Type B pancreatic cell (in vitro differentiated cells): ENCODE results near the gene SAP30. TPM values are rescaled to one million over a fixed set of nuclear protein-coding genes. Genes with fewer than 3 reads are reported as not detected.

Experiments
- DNase-seq: peaks from one replicate; pipeline ENCODE4 v3.0.0; 2021; ENCODE audit warnings: mixed read lengths; ENCODE audit not compliant: unreplicated experiment; ENCODE audit errors: extremely low spot score
- H3K27ac Mint-ChIP-seq: 2 replicates; pipeline ENCODE4 v1.8.0; 2021; ENCODE audit warnings: mild to moderate bottlenecking, mixed read lengths
- H3K27me3 Mint-ChIP-seq: 2 replicates; pipeline ENCODE4 v1.8.0; 2021; ENCODE audit warnings: mixed read lengths
- H3K36me3 Mint-ChIP-seq: 2 replicates; pipeline ENCODE4 v1.8.0; 2021; ENCODE audit warnings: mixed read lengths
- H3K4me1 Mint-ChIP-seq: one replicate; pipeline ENCODE4 v1.8.0; 2021; ENCODE audit warnings: mixed read lengths; ENCODE audit not compliant: unreplicated experiment
- H3K4me3 Mint-ChIP-seq: 2 replicates; pipeline ENCODE4 v1.8.0; 2021; ENCODE audit warnings: mild to moderate bottlenecking, mixed read lengths
- H3K9me3 Mint-ChIP-seq: 2 replicates; pipeline ENCODE4 v1.8.0; 2021; ENCODE audit warnings: mixed read lengths
- total RNA-seq: library from RNA; stranded (reverse); gene quantifications from 2 replicates; pipeline ENCODE4 v1.2.1, GENCODE V29; 2021; ENCODE audit warnings: low replicate concordance
- TF ChIP-seq, protein P1 (sequence below): fragments of 200-600 bp; sonication (generic); conservative IDR thresholded peaks from 2 replicates; pipeline ENCODE4 v1.5.0; 2021; ENCODE audit warnings: antibody characterized with exemption, mild to moderate bottlenecking

Gene SAP30
- total RNA-seq, 1 donor from 2014 or later = 21.3 TPM

DNA sequence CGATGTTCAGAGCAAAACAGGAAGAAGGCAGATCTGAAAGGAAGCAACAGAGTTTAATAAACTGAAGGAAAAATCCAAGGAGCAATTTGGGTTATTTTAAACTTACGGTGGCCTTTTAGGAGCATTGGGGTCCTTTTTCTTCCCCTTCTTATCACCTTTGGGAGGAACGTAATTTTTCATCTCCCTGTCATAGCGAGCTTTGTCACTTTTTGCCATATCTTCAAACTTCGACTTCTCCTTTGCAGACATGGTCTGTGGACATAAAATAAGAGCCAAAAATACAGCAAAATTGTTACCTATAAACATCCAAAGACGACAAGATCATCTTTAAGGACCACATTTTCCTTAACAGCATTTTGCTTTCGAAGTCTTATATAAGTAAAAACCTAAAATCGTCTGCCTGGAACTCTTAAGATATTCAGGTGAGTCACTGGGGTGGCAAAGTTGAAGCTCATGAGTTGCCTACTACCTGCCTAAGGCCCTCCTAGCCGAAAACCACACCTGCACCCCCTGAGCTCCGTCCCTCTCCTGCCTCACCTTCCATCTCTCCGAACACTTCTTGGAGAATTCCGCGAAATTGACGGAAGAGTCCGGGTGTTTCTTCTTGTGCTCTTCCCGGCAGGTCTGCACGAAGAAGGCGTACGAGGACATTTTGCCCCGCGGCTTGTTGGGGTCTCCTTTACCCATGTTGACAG lies 37.6 kb upstream of the SAP30 start:
- peak overlapping the region; percentile 98 for H3K4me3 Mint-ChIP-seq
- H3K36me3 Mint-ChIP-seq = peaks cover 31% of the 10 kb centered on the region
- no peaks in the 10 kb centered on the region for H3K9me3 Mint-ChIP-seq
- H3K4me1 Mint-ChIP-seq = peaks cover 22% of the 10 kb centered on the region
- peaks cover 4% of the 10 kb centered on the region for H3K27me3 Mint-ChIP-seq
- no peak for DNase-seq
- TF ChIP-seq, protein P1, sequence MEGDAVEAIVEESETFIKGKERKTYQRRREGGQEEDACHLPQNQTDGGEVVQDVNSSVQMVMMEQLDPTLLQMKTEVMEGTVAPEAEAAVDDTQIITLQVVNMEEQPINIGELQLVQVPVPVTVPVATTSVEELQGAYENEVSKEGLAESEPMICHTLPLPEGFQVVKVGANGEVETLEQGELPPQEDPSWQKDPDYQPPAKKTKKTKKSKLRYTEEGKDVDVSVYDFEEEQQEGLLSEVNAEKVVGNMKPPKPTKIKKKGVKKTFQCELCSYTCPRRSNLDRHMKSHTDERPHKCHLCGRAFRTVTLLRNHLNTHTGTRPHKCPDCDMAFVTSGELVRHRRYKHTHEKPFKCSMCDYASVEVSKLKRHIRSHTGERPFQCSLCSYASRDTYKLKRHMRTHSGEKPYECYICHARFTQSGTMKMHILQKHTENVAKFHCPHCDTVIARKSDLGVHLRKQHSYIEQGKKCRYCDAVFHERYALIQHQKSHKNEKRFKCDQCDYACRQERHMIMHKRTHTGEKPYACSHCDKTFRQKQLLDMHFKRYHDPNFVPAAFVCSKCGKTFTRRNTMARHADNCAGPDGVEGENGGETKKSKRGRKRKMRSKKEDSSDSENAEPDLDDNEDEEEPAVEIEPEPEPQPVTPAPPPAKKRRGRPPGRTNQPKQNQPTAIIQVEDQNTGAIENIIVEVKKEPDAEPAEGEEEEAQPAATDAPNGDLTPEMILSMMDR = no peak
- H3K27ac Mint-ChIP-seq = peak overlapping the region; percentile 100

DNA sequence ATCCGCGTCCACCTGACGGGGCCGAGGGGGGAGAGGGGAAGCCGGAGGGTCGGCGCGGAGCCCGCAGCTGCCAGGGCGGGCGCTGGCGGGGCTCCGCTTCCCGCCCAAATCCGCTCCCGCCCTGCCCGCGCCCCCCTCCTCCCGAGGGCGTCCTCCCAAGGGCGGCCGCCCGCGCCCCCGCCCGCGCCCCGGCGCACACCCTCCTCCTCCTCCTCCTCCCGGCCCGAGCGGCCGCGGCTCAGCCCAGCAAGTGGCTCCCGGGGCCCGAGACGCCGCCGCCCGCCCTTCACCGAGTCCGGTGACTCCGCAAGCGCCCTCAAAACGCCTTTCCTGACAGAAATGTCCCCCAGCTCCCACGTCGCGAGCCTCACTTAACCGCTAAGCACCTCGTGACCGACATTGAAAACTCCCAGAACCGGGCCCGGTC lies 37.1 kb upstream of the SAP30 start:
- Mint-ChIP-seq H3K36me3 (peaks cover 31% of the 10 kb centered on the region), H3K27ac (peak overlapping the region; percentile 100), H3K4me1 (peaks cover 22% of the 10 kb centered on the region), H3K4me3 (peak overlapping the region; percentile 100), H3K9me3 (no peaks in the 10 kb centered on the region), H3K27me3 (peaks cover 4% of the 10 kb centered on the region)
- TF ChIP-seq, protein P1 = no peak
- DNase-seq = peak; percentile 70

DNA sequence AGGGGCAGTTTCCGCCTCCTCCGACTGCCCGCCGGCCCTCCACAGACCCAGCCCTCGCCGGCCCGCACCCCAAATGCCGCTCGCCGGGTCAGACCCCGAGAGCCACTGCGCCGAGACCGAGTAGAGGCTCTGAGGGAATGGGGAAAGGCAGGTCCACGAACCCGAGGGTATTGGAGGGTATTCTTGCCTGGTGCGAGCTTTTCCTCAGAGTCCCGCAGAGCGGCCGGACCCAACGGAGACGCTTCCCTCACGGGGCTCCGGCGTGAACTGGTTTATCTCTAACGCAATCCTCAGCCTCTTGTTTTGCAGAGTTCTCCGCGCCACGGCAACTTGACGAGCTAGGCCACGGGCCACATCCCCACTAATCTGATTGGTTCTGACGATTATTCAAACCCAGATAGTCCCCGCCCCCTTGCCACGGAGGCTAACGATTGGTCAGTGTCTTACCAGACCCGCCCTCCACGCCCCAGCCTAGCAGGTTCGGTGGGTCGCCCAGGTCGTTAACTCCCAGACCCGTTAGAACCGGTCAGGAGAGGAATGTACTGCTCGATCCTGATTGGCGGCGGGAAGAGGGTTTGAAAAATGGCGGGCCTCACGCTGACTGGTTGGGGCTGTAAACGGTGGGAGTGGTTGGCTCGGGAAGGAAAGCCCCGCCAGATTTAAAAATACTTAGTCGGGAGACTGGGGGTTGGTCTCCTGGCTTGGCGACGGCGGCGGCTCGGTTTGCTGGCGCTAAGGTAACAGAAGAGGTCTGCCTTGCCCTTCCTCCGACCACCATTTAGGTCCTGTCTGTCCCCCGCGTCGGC lies 36.5 kb upstream of the SAP30 start, which contains the start of gene HMGB2:
Gene HMGB2 (minus strand): TSS at position 274 of the 806 bp plus-strand sequence. CDS start 709 bp downstream, outside the sequence.
- Mint-ChIP-seq H3K9me3 (no peaks in the 10 kb centered on the region), H3K4me1 (peaks cover 22% of the 10 kb centered on the region), H3K27me3 (peaks cover 4% of the 10 kb centered on the region), H3K4me3 (peak within 1 kb of the TSS; percentile 100), H3K27ac (peak within 1 kb of the TSS; percentile 100), H3K36me3 (peaks cover 28% of the 10 kb centered on the region)
- peak; percentile 99 for DNase-seq
- TF ChIP-seq, protein P1 = no peak

DNA sequence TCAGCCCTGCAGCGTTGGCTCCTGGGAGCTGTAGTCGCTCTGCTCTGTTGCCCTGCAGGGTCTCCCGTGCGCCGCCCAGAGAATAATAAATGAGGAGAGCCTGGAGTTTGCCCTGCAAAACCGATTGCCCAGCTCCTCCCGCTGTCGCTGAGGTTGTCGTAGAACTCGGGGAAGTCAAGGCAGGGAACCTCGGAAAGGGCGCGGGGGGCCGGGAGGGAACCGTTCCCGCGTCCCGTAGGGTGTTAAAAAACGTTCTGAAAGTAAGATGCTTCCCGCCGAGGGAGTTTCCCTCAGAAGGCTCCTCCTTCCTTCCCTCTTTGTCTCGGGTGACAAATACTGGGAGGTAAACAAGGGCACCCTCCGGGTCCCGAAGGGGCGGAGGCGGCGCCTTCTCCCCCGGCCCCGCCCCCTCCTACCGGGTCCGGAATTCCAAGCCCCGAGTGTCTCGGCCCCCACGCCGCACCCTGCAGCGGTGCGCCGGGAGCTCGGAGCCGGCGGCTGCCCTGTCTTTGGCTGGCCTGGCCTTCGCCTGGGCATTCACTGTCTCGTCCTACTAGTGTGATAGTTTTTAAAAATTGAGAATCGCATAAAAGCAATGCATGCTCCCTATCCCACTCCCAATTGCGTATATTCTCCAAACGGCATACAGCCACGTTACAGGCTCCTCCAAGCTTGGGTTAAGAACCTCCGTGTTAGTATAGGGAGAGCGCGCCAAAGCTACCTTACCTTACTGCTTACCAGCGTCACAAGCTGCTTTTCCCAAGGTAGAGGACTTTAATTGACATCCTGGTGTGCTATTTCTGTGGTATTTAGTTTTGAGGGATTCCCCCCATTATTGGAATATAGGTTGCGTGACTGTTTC lies 35.6 kb upstream of the SAP30 start:
- H3K9me3 Mint-ChIP-seq = no peaks in the 10 kb centered on the region
- peaks cover 22% of the 10 kb centered on the region for H3K4me1 Mint-ChIP-seq
- H3K4me3 Mint-ChIP-seq = peak overlapping the region; percentile 100
- H3K36me3 Mint-ChIP-seq = peaks cover 25% of the 10 kb centered on the region
- H3K27ac Mint-ChIP-seq = peak overlapping the region; percentile 100
- peaks cover 4% of the 10 kb centered on the region for H3K27me3 Mint-ChIP-seq
- DNase-seq = peak; percentile 87
- TF ChIP-seq, protein P1 = no peak

DNA sequence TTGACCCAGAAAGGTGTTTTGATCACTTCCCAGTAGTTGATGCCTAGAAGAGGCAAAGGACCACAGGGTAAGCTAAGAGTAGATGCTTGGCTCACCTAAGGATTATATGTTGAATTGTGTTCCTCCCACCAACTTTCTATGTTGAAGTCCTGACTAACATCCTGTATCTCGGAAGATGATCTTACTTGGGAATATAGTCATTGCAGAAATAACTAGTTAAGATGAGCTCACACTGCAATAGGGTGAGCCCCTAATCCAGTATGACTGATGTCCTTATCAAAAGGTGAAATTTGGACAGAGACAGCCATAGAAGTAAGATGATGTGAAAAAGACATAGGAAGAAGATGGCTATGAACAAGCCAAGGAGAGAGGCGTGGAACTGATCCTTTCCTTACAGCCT lies 33.3 kb upstream of the SAP30 start:
- peaks cover 17% of the 10 kb centered on the region for H3K4me1 Mint-ChIP-seq
- H3K36me3 Mint-ChIP-seq = peaks cover 13% of the 10 kb centered on the region
- no peak overlapping the region for H3K4me3 Mint-ChIP-seq
- H3K27ac Mint-ChIP-seq = no peak overlapping the region
- H3K27me3 Mint-ChIP-seq = peaks cover 4% of the 10 kb centered on the region
- TF ChIP-seq, protein P1 = no peak
- no peak for DNase-seq
- H3K9me3 Mint-ChIP-seq = no peaks in the 10 kb centered on the region
